Smooth muscle cell (in vitro differentiated cells): ENCODE measurements around the gene ADPRH. TPM values are rescaled to one million over a fixed set of nuclear protein-coding genes. Genes with fewer than 3 reads are reported as not detected.
A peak's percentile ranks its signal among the peaks of the same experiment; 100 is the strongest.

Experiments used
- DNase-seq: peaks from one replicate; lab custom pipeline; 2025; ENCODE audit not compliant: unreplicated experiment; lab: John Stamatoyannopoulos, UW
- H2AFZ ChIP-seq: fragments of 200-600 bp; sonication (generic); 2 replicates; pipeline ENCODE4 v1.6.0; 2016; ENCODE audit warnings: antibody characterized with exemption, low read depth, mild to moderate bottlenecking
- H3F3A ChIP-seq: fragments of 200-600 bp; sonication (generic); 2 replicates; pipeline ENCODE4 v1.6.0; 2017; ENCODE audit warnings: antibody characterized with exemption, low read depth
- H3K27ac ChIP-seq: fragments of 200-600 bp; sonication (generic); 2 replicates; pipeline ENCODE4 v1.5.1; 2016; ENCODE audit warnings: low read depth, mild to moderate bottlenecking
- H3K27me3 ChIP-seq: fragments of 200-600 bp; sonication (generic); 2 replicates; pipeline ENCODE4 v1.6.1; 2016; ENCODE audit warnings: low read depth, mild to moderate bottlenecking
- H3K36me3 ChIP-seq: fragments of 200-600 bp; sonication (generic); 2 replicates; pipeline ENCODE4 v1.5.1; 2016; ENCODE audit warnings: low read depth
- H3K4me1 ChIP-seq: fragments of 200-600 bp; sonication (generic); 2 replicates; pipeline ENCODE4 v1.5.1; 2016; ENCODE audit warnings: low read depth
- H3K4me2 ChIP-seq: fragments of 200-600 bp; sonication (generic); 2 replicates; pipeline ENCODE4 v1.6.0; 2016; ENCODE audit warnings: mild to moderate bottlenecking
- H3K4me3 ChIP-seq: fragments of 200-600 bp; sonication (generic); 2 replicates; pipeline ENCODE4 v1.5.1; 2016; ENCODE audit warnings: mild to moderate bottlenecking
- H3K79me2 ChIP-seq: fragments of 200-600 bp; sonication (generic); 2 replicates; pipeline ENCODE4 v1.6.0; 2016; ENCODE audit warnings: low read depth, mild to moderate bottlenecking
- H3K9ac ChIP-seq: fragments of 200-600 bp; sonication (generic); 2 replicates; pipeline ENCODE4 v1.6.0; 2016; ENCODE audit warnings: low read depth
- H3K9me3 ChIP-seq: fragments of 200-600 bp; sonication (generic); replicated peaks from 2 replicates; pipeline ENCODE4 v1.5.1; 2016; ENCODE audit warnings: low read depth
- H4K20me1 ChIP-seq: fragments of 200-600 bp; sonication (generic); 2 replicates; pipeline ENCODE4 v1.6.0; 2016; ENCODE audit warnings: low read depth
- CTCF ChIP-seq: fragments of 200-600 bp; sonication (generic); IDR thresholded peaks from 2 replicates; pipeline ENCODE4 v1.5.1; 2017; ENCODE audit warnings: borderline replicate concordance, mild to moderate bottlenecking, antibody characterized with exemption; ENCODE audit not compliant: insufficient read depth, poor library complexity, severe bottlenecking
- WGBS: methylation state at CpG from one replicate; pipeline ENCODE4 v1.1.7; 2016; ENCODE audit warnings: low lambda C conversion rate; 5-methylcytosine and 5-hydroxymethylcytosine counted together
- polyA plus RNA-seq: library from polyadenylated mRNA; unstranded; fragments of >200 nt; fragmentation: Nextera tagmentation; extraction: Ambion mirVana; gene quantifications from 2 replicates; pipeline ENCODE4 v1.2.1, GENCODE V29; 2016
- total RNA-seq: library from RNA; depleted of rRNA; stranded (reverse); fragments of >200 nt; gene quantifications from 2 replicates; pipeline ENCODE4 v1.2.3, GENCODE V29; 2014

Gene ADPRH
- total and polyA plus RNA-seq, 2 experiments from 2014 or later = 1.3 to 2.9 TPM

GRCh38 chr3:119632829-119633228, 53.5 kb downstream of the ADPRH start:
- Histone ChIP-seq H3K4me3 (no peak overlapping the region), H3K9ac (no peak overlapping the region), H3F3A (peaks cover 7% of the 10 kb centered on the region), H4K20me1 (no peaks in the 10 kb centered on the region), H3K4me2 (no peak overlapping the region), H3K4me1 (peaks cover 5% of the 10 kb centered on the region), H3K79me2 (no peaks in the 10 kb centered on the region), H3K36me3 (no peaks in the 10 kb centered on the region), H3K27me3 (no peaks in the 10 kb centered on the region), H3K27ac (no peak overlapping the region), H2AFZ (no peak overlapping the region), H3K9me3 (no peaks in the 10 kb centered on the region)
- no peak for TF ChIP-seq CTCF
- 91% methylated on average over 4 of the region's 4 CpGs for WGBS
- DNase-seq = no peak

GRCh38 chr3:119635719-119636118, 56.4 kb downstream of the ADPRH start:
- H3K4me3 ChIP-seq = no peak overlapping the region
- H3K9ac ChIP-seq = no peak overlapping the region
- peaks cover 8% of the 10 kb centered on the region for H3K4me1 ChIP-seq
- WGBS = 94% methylated on average over 10 of the region's 10 CpGs
- no peaks in the 10 kb centered on the region for H3K36me3 ChIP-seq
- H3F3A ChIP-seq = peaks cover 14% of the 10 kb centered on the region
- no peak overlapping the region for H3K4me2 ChIP-seq
- no peak for DNase-seq
- H3K9me3 ChIP-seq = no peaks in the 10 kb centered on the region
- no peak overlapping the region for H2AFZ ChIP-seq
- no peak overlapping the region for H3K27ac ChIP-seq
- no peak for TF ChIP-seq CTCF
- H3K27me3 ChIP-seq = no peaks in the 10 kb centered on the region
- H3K79me2 ChIP-seq = no peaks in the 10 kb centered on the region
- H4K20me1 ChIP-seq = no peaks in the 10 kb centered on the region

GRCh38 chr3:119636249-119636648, 57.0 kb downstream of the ADPRH start:
- Histone ChIP-seq H3K9me3 (no peaks in the 10 kb centered on the region), H2AFZ (no peak overlapping the region), H3K36me3 (no peaks in the 10 kb centered on the region), H3K4me2 (no peak overlapping the region), H3K27ac (peak overlapping the region; percentile 96), H3K4me1 (peaks cover 8% of the 10 kb centered on the region), H4K20me1 (no peaks in the 10 kb centered on the region), H3K27me3 (no peaks in the 10 kb centered on the region), H3K79me2 (no peaks in the 10 kb centered on the region), H3K9ac (no peak overlapping the region), H3F3A (peaks cover 14% of the 10 kb centered on the region), H3K4me3 (no peak overlapping the region)
- no peak for TF ChIP-seq CTCF
- no peak for DNase-seq
- 35% methylated on average over 1 of the region's 1 CpG for WGBS

GRCh38 chr3:119636891-119637611, 57.8 kb downstream of the ADPRH start:
- no peak overlapping the region for H3K4me3 ChIP-seq
- H3K79me2 ChIP-seq = no peaks in the 10 kb centered on the region
- TF ChIP-seq CTCF = no peak
- peaks cover 14% of the 10 kb centered on the region for H3F3A ChIP-seq
- H3K4me1 ChIP-seq = peaks cover 8% of the 10 kb centered on the region
- no peak overlapping the region for H2AFZ ChIP-seq
- no peaks in the 10 kb centered on the region for H3K36me3 ChIP-seq
- DNase-seq = no peak
- 80% methylated on average over 4 of the region's 4 CpGs for WGBS
- H3K9me3 ChIP-seq = no peaks in the 10 kb centered on the region
- peak overlapping the region; percentile 96 for H3K27ac ChIP-seq
- no peaks in the 10 kb centered on the region for H3K27me3 ChIP-seq
- H3K4me2 ChIP-seq = peak overlapping the region; percentile 45
- peak overlapping the region; percentile 79 for H3K9ac ChIP-seq
- H4K20me1 ChIP-seq = no peaks in the 10 kb centered on the region
